H9 (cell line): Measurements from ENCODE around the gene CEP63. TPM values are rescaled to one million over a fixed set of nuclear protein-coding genes. Genes with fewer than 3 reads are reported as not detected.

Source experiments
- DNase-seq: peaks from one replicate; pipeline ENCODE4 v3.0.0-alpha.2; 2017
- H2AFZ ChIP-seq: one replicate; pipeline ENCODE4 v1.6.1; 2013; ENCODE audit warnings: mild to moderate bottlenecking, low read length, control low read depth, moderate library complexity
- H2AK5ac ChIP-seq: 2 replicates; pipeline ENCODE4 v1.6.1; 2013; ENCODE audit warnings: low read length, control low read depth, mixed read lengths; ENCODE audit not compliant: insufficient read length
- H2BK120ac ChIP-seq: one replicate; pipeline ENCODE4 v1.6.1; 2013; ENCODE audit warnings: low read depth, mild to moderate bottlenecking, low read length, control low read depth, inconsistent platforms; ENCODE audit not compliant: poor library complexity, severe bottlenecking
- H2BK12ac ChIP-seq: 2 replicates; pipeline ENCODE4 v1.6.1; 2013; ENCODE audit warnings: low read length, control low read depth, mixed read lengths, low read depth; ENCODE audit not compliant: insufficient read length
- H2BK15ac ChIP-seq: 2 replicates; pipeline ENCODE4 v1.6.1; 2013; ENCODE audit warnings: low read depth, low read length, control low read depth
- H2BK20ac ChIP-seq: one replicate; pipeline ENCODE4 v1.6.1; 2013; ENCODE audit warnings: low read depth, mild to moderate bottlenecking, low read length, control low read depth, inconsistent platforms; ENCODE audit not compliant: poor library complexity, severe bottlenecking
- H2BK5ac ChIP-seq: 2 replicates; pipeline ENCODE4 v1.6.1; 2013; ENCODE audit warnings: low read length, control low read depth, mixed read lengths; ENCODE audit not compliant: insufficient read length
- H3K14ac ChIP-seq: 2 replicates; pipeline ENCODE4 v1.6.1; 2013; ENCODE audit warnings: low read length, control low read depth; ENCODE audit not compliant: insufficient read depth
- H3K18ac ChIP-seq: 2 replicates; pipeline ENCODE4 v1.6.1; 2013; ENCODE audit warnings: low read depth, mild to moderate bottlenecking, mixed read lengths, low read length, control low read depth; ENCODE audit not compliant: insufficient read length
- H3K23ac ChIP-seq: 2 replicates; pipeline ENCODE4 v1.6.1; 2013; ENCODE audit warnings: low read length, control low read depth, mixed read lengths, low read depth; ENCODE audit not compliant: insufficient read length
- H3K23me2 ChIP-seq: 2 replicates; pipeline ENCODE4 v1.6.1; 2013; ENCODE audit warnings: low read depth, mild to moderate bottlenecking, mixed read lengths, low read length, control low read depth; ENCODE audit not compliant: insufficient read length, poor library complexity, severe bottlenecking
- H3K27ac ChIP-seq: 2 replicates; pipeline ENCODE4 v1.5.1; 2013; ENCODE audit warnings: low read length, control low read depth, mixed read lengths, low read depth; ENCODE audit not compliant: insufficient read length
- H3K27me3 ChIP-seq: 2 replicates; pipeline ENCODE4 v1.6.1; 2013; ENCODE audit warnings: low read length, control low read depth, inconsistent platforms; ENCODE audit not compliant: insufficient read depth
- H3K4ac ChIP-seq: 2 replicates; pipeline ENCODE4 v1.6.1; 2013; ENCODE audit warnings: low read depth, mild to moderate bottlenecking, control low read depth, inconsistent platforms, low read length, moderate library complexity
- H3K4me1 ChIP-seq: 2 replicates; pipeline ENCODE4 v1.6.1; 2013; ENCODE audit warnings: low read length, control low read depth, inconsistent platforms; ENCODE audit not compliant: insufficient read depth
- H3K4me2 ChIP-seq: 2 replicates; pipeline ENCODE4 v1.6.1; 2013; ENCODE audit warnings: low read length, control low read depth, mixed read lengths; ENCODE audit not compliant: insufficient read length, insufficient read depth
- H3K56ac ChIP-seq: 2 replicates; pipeline ENCODE4 v1.6.1; 2013; ENCODE audit warnings: low read depth, mild to moderate bottlenecking, mixed read lengths, low read length, control low read depth; ENCODE audit not compliant: insufficient read length
- H3K79me1 ChIP-seq: 2 replicates; pipeline ENCODE4 v1.6.1; 2013; ENCODE audit warnings: low read depth, mild to moderate bottlenecking, moderate library complexity, low read length, control low read depth, inconsistent platforms; ENCODE audit not compliant: insufficient read depth, poor library complexity, severe bottlenecking
- H3K79me2 ChIP-seq: 2 replicates; pipeline ENCODE4 v1.6.1; 2013; ENCODE audit warnings: low read length, control low read depth, inconsistent platforms; ENCODE audit not compliant: insufficient read depth
- H3K9ac ChIP-seq: 2 replicates; pipeline ENCODE4 v1.6.1; 2013; ENCODE audit warnings: low read length, control low read depth, mixed read lengths; ENCODE audit not compliant: insufficient read length; ENCODE audit errors: extremely low read depth
- H3K9me3 ChIP-seq: one replicate; pipeline ENCODE4 v1.6.1; 2013; ENCODE audit warnings: low read depth, low read length, inconsistent platforms; ENCODE audit not compliant: control insufficient read depth
- H3T11ph ChIP-seq: one replicate; pipeline ENCODE4 v1.6.1; 2013; ENCODE audit warnings: mild to moderate bottlenecking, low read length, control low read depth, inconsistent platforms
- H4K20me1 ChIP-seq: one replicate; pipeline ENCODE4 v1.6.1; 2013; ENCODE audit not compliant: control insufficient read depth, insufficient read length, insufficient read depth
- H4K5ac ChIP-seq: 2 replicates; pipeline ENCODE4 v1.6.1; 2013; ENCODE audit warnings: low read depth, mild to moderate bottlenecking, mixed read lengths, low read length, control low read depth; ENCODE audit not compliant: insufficient read length
- H4K8ac ChIP-seq: replicated peaks from 2 replicates; pipeline ENCODE4 v1.6.1; 2013; ENCODE audit warnings: low read length, control low read depth, mixed read lengths, low read depth; ENCODE audit not compliant: insufficient read length
- H4K91ac ChIP-seq: 2 replicates; pipeline ENCODE4 v1.6.1; 2013; ENCODE audit warnings: low read depth, mild to moderate bottlenecking, moderate library complexity, mixed read lengths, low read length, control low read depth; ENCODE audit not compliant: insufficient read length
- H3K27ac Mint-ChIP-seq, 3 experiments: 2 replicates in 2 of 3; 3 replicates in 1 of 3; pipeline ENCODE4 v1.8.0; 2020 to 2021; ENCODE audit warnings: mixed read lengths in 3 of 3, mild to moderate bottlenecking in 1 of 3, moderate library complexity in 1 of 3
- H3K27me3 Mint-ChIP-seq: 2 replicates; pipeline ENCODE4 v1.8.0; 2021; ENCODE audit warnings: low read depth, mild to moderate bottlenecking, moderate library complexity, mixed read lengths
- H3K36me3 Mint-ChIP-seq, 3 experiments: 2 replicates in 2 of 3; 3 replicates in 1 of 3; pipeline ENCODE4 v1.8.0; 2020 to 2021; ENCODE audit warnings: low read depth in 3 of 3, mixed read lengths in 3 of 3; ENCODE audit not compliant: insufficient read depth in 1 of 3
- H3K4me1 Mint-ChIP-seq, 2 experiments: 2 replicates each; pipeline ENCODE4 v1.8.0; 2020; ENCODE audit warnings: mixed read lengths in 2 of 2
- H3K4me3 Mint-ChIP-seq, 2 experiments: 2 replicates in 1 of 2; 3 replicates in 1 of 2; pipeline ENCODE4 v1.8.0; 2020 to 2021; ENCODE audit warnings: mild to moderate bottlenecking in 2 of 2, mixed read lengths in 2 of 2, moderate library complexity in 1 of 2
- H3K9me3 Mint-ChIP-seq, 2 experiments: 2 replicates in 1 of 2; 3 replicates in 1 of 2; pipeline ENCODE4 v1.8.0; 2020; ENCODE audit warnings: mild to moderate bottlenecking in 2 of 2, mixed read lengths in 2 of 2, moderate library complexity in 1 of 2
- total RNA-seq: library from RNA; stranded (reverse); gene quantifications from 2 replicates; pipeline ENCODE4 v1.2.1, GENCODE V29; 2021
- TF ChIP-seq, protein P1 (sequence below): fragments of 200-600 bp; sonication (generic); conservative IDR thresholded peaks from 3 replicates; pipeline ENCODE4 v1.8.0; 2021; ENCODE audit warnings: antibody characterized with exemption, mild to moderate bottlenecking

CEP63 gene
- total RNA-seq, 1 experiment from 2014 or later = 16.2 TPM

DNA sequence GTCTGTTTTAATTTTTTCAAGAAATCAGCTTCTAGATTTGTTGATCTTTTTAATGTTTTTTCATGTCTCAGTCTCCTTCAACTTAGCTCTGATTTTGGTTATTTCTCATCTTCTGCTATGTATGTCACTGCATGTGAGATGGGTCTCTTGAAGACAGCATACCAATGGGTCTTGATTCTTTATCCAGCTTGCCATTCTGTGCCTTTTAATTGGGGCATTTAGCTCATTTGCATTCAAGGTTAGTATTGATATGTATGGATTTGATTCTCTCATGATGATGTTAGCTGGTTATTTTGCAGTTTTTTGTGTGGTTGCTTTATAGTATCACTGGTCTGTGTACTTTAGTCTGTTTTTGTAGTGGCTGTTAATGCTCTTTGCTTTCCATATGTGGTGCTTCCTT, 39.4 kb downstream of the CEP63 start:
- Histone ChIP-seq H4K20me1 (no peaks in the 10 kb centered on the region), H4K91ac (no peak overlapping the region), H3K4ac (no peak overlapping the region), H3K4me2 (no peak overlapping the region), H2BK20ac (no peak overlapping the region), H3K27ac (no peak overlapping the region), H3K23me2 (no peaks in the 10 kb centered on the region), H3T11ph (no peak overlapping the region), H2AFZ (no peak overlapping the region), H3K79me1 (no peaks in the 10 kb centered on the region), H3K4me1 (peaks cover 3% of the 10 kb centered on the region; the same call in 1 of the 2 replicates), H3K9me3 (no peaks in the 10 kb centered on the region), H2BK120ac (no peak overlapping the region), H2BK15ac (no peak overlapping the region), H3K9ac (no peak overlapping the region), H3K23ac (no peak overlapping the region), H4K5ac (no peak overlapping the region), H3K56ac (no peak overlapping the region), H3K14ac (no peak overlapping the region), H2AK5ac (no peak overlapping the region), H3K27me3 (no peaks in the 10 kb centered on the region), H2BK12ac (no peak overlapping the region), H2BK5ac (no peak overlapping the region), H4K8ac (no peak overlapping the region), H3K79me2 (no peaks in the 10 kb centered on the region; the same call in 1 of the 2 replicates), H3K18ac (no peak overlapping the region)
- DNase-seq = no peak
- peaks cover 35 to 40% of the 10 kb centered on the region in 2 experiments for H3K9me3 Mint-ChIP-seq
- H3K27me3 Mint-ChIP-seq = peaks cover 3% of the 10 kb centered on the region; the same call in 1 of the 2 replicates
- peaks cover 39 to 52% (median 41%) of the 10 kb centered on the region in 3 experiments for H3K36me3 Mint-ChIP-seq
- TF ChIP-seq, protein P1, sequence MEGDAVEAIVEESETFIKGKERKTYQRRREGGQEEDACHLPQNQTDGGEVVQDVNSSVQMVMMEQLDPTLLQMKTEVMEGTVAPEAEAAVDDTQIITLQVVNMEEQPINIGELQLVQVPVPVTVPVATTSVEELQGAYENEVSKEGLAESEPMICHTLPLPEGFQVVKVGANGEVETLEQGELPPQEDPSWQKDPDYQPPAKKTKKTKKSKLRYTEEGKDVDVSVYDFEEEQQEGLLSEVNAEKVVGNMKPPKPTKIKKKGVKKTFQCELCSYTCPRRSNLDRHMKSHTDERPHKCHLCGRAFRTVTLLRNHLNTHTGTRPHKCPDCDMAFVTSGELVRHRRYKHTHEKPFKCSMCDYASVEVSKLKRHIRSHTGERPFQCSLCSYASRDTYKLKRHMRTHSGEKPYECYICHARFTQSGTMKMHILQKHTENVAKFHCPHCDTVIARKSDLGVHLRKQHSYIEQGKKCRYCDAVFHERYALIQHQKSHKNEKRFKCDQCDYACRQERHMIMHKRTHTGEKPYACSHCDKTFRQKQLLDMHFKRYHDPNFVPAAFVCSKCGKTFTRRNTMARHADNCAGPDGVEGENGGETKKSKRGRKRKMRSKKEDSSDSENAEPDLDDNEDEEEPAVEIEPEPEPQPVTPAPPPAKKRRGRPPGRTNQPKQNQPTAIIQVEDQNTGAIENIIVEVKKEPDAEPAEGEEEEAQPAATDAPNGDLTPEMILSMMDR = no peak
- no peak overlapping the region for H3K4me3 Mint-ChIP-seq
- no peak overlapping the region for H3K27ac Mint-ChIP-seq
- peaks cover 2 to 6% of the 10 kb centered on the region in 2 experiments for H3K4me1 Mint-ChIP-seq
